Muscle of back (tissue), 11 donors: ENCODE data around the gene RPS6KB1. TPM values are rescaled to one million over a fixed set of nuclear protein-coding genes. Genes with fewer than 3 reads are reported as not detected.
A peak's percentile ranks its signal among the peaks of the same experiment; 100 is the strongest.
"Not testable (repeated sequence)": the region's sequence is repeated elsewhere in the genome, so short reads cannot be mapped to it uniquely, and the experiment has no call there.

ENCODE experiments used
- DNase-seq, 3 donors: peaks; one replicate each; pipeline versions ENCODE4 v3.0.0 to v3.0.0-alpha.2; 2013
- polyA plus RNA-seq, 10 donors: library from polyadenylated mRNA; unstranded; fragments of 120-200 nt; gene quantifications; one replicate each; pipeline ENCODE4 v1.2.1, GENCODE V29; 2013; ENCODE audit not compliant: insufficient read length in 10 of 10

Gene RPS6KB1
- polyA plus RNA-seq, 10 donors: 27.8 to 44.0 (median 35.3) TPM

DNA sequence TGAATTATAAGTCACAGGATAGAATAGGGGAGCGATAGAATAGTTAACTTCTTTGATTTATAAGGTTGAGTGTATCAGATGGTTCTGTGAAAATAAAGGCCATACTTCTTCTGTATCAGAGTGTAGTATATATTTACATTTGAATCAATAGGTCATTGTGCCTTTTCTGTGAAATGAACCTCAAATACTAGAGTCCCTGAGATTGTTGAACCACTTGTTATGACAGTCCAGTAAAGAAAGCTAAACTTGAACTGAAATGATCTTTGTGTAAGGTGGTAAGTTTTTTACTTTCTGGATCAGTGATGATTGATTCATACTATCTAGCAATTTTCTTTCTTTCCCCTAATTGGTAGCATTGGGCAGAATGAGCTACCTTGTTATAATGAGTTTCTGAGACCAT, 40.4 kb downstream of the RPS6KB1 start:
- not testable (repeated sequence) for DNase-seq

- DNase-seq: not testable (repeated sequence)
These were observed 47.8 kb downstream of the RPS6KB1 start for GRCh38 chr17:59940697-59941096.

GRCh38 chr17:59941131-59941530, 48.2 kb downstream of the RPS6KB1 start:
- no peak for DNase-seq

DNA sequence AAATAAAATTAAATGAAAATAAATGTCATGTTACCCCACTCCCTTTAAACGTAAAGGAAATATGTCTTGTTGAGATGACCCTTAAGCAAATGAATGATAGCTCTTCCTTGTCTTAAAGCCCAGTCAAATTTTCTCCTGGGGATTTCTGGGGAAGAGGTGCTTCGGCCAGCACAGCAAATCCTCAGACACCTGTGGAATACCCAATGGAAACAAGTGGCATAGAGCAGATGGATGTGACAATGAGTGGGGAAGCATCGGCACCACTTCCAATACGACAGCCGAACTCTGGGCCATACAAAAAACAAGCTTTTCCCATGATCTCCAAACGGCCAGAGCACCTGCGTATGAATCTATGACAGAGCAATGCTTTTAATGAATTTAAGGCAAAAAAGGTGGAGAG, 53.5 kb downstream of the RPS6KB1 start:
- DNase-seq: not testable (repeated sequence)

DNA sequence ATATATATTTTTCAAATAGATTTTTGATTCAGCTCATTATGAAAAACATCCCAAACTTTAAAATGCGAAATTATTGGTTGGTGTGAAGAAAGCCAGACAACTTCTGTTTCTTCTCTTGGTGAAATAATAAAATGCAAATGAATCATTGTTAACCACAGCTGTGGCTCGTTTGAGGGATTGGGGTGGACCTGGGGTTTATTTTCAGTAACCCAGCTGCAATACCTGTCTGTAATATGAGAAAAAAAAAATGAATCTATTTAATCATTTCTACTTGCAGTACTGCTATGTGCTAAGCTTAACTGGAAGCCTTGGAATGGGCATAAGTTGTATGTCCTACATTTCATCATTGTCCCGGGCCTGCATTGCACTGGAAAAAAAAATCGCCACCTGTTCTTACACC, 54.4 kb downstream of the RPS6KB1 start:
- not testable (repeated sequence) for DNase-seq

- no peak for DNase-seq
These were observed 57.1 kb downstream of the RPS6KB1 start for GRCh38 chr17:59950049-59950448.

- no peak for DNase-seq
These were observed 61.9 kb downstream of the RPS6KB1 start for GRCh38 chr17:59954856-59955255.

- not testable (repeated sequence) for DNase-seq
These were observed 66.7 kb downstream of the RPS6KB1 start for GRCh38 chr17:59959574-59959973.

- no peak for DNase-seq
These were observed 69.9 kb downstream of the RPS6KB1 start for GRCh38 chr17:59962739-59963318.

DNA sequence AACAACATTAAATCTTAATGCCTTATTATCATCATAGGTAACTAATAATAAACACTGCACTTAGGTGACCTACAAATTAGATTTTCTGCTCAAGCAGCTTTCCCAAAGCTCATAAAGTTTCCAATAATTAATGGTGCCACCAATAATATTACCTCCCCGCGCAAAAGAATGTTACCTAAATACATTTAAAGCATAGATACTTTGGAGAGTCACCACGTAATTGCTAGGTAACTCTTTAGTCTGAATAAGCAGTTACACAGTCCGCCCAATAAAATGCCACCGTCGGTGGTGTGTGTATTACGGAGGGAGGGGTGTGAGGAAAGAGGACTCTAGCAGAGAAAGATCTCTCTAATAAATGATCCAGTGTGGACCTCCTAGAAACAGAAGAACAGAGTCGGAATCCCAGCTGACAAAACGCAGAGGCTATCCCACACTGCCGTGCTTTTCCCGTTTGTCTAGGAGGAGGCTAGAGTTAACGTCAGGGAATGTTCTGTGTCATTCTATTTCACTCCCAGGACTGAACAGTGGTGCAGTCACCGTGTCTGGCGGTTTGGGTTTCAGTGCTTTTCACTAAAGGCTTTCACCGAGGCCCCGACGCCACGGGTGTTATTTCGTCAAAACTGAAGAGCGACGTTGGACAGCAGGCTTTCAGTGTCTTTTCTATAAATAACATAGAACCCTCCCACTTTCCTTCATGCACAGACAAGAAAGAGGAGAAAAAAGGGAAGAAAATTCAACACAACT, 71.0 kb downstream of the RPS6KB1 start:
- peak in 2 of 3 donors; percentile 44 to 65 for DNase-seq

- peak; percentile 86 to 95 (median 93) for DNase-seq
These were observed 71.8 kb downstream of the RPS6KB1 start, which contains the start of gene RNFT1 for GRCh38 chr17:59964482-59965328. Gene RNFT1, minus strand, starts transcription at chr17:59964740. Its CDS starts 77 bp downstream, at chr17:59964663.

GRCh38 chr17:59971771-59972170, 78.8 kb downstream of the RPS6KB1 start:
- not testable (repeated sequence) for DNase-seq

DNA sequence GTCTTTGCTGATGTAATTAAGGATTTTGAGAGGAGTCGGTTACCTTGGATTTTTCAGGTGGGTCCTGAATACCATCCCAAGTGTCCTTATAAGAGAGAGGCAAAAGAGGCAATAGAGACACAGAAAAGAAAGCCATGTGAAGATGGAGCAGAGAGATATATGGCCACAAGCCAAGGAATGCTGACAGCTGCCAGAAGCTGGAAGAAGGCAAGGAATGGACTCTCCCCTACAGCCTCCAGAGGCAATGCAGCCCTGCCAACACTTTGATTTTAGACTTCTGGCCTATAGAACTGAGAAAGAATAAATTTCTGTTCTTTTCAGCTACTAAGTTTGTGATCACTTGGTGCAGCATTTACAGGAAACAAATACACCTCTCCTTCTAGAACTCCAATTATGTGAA, 79.9 kb downstream of the RPS6KB1 start:
- DNase-seq: peak; percentile 28 to 43 (median 28)

- DNase-seq: not testable (repeated sequence)
These were observed 80.6 kb downstream of the RPS6KB1 start for GRCh38 chr17:59973483-59973882.

- DNase-seq: not testable (repeated sequence)
These were observed 82.2 kb downstream of the RPS6KB1 start for GRCh38 chr17:59975166-59975565.

DNA sequence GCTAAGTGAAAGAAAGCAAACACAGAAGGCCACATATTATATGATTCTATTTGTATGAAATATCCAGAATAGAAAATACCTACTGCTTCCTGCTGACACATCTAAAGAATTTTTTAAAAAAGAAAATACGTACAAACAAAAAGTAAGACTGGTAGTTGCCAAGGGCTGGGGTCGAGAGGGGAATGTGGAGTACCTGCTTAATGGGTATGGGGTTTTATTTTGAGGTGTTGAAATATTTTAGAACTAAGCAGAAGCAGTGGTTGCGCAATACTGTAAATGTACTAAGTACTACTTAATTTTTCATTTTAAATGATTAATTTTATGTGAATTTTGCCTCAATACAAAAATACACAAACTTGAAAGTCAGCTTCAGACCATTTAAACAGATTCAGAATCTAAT, 103.7 kb downstream of the RPS6KB1 start:
- not testable (repeated sequence) for DNase-seq

Other genes starting within 250 kb of the RPS6KB1 start
- 10 to 100 TPM; 14.9 to 18.8 (median 16.8) TPM for gene PTRH2, start 185.7 kb upstream of the RPS6KB1 start, polyA plus RNA-seq
- 10 to 100 TPM; 40.5 to 63.3 (median 53.8) TPM for gene VMP1, start 185.5 kb upstream of the RPS6KB1 start, polyA plus RNA-seq
- 10 to 100 TPM in 4 of 10 donors, 1 to 10 TPM in 6; 6.7 to 12.7 (median 9.2) TPM for gene TUBD1, start 178 bp upstream of the RPS6KB1 start, polyA plus RNA-seq
- 10 to 100 TPM; 10.5 to 18.8 (median 15.0) TPM for gene RNFT1, start 71.6 kb downstream of the RPS6KB1 start, polyA plus RNA-seq
- 10 to 100 TPM; 15.0 to 21.4 (median 17.7) TPM for gene HEATR6, start 185.8 kb downstream of the RPS6KB1 start, polyA plus RNA-seq